NCI-H2171 (cell line): ENCODE measurements around the gene P2RX4.
A peak's percentile ranks its signal among the peaks of the same experiment; 100 is the strongest.
"Not testable (repeated sequence)": the region's sequence is repeated elsewhere in the genome, so short reads cannot be mapped to it uniquely, and the experiment has no call there.

Source experiments
- DNase-seq: peaks from one replicate; lab custom pipeline; 2025; lab: John Stamatoyannopoulos, UW

P2RX4 gene

DNA sequence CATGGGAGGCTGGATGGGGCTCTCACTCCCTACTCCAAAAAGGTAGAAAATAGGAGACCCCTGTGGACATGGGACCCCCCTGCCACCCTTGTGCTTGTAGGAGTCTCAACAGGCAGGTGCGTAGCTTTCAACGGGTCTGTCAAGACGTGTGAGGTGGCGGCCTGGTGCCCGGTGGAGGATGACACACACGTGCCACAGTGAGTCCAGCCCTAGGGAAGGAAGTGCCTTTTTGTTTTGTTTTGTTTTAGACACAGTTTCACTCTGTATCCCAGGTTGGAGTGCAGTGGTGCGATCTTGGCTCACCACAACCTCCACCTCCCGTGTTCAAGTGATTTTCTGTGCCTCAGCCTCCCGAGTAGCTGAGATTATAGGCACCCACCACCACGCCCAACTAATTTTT, 12.9 kb downstream of the P2RX4 start:
- DNase-seq, result no peak

GRCh38 chr12:121223292-121224285, 13.7 kb downstream of the P2RX4 start:
- DNase-seq, result no peak

DNA sequence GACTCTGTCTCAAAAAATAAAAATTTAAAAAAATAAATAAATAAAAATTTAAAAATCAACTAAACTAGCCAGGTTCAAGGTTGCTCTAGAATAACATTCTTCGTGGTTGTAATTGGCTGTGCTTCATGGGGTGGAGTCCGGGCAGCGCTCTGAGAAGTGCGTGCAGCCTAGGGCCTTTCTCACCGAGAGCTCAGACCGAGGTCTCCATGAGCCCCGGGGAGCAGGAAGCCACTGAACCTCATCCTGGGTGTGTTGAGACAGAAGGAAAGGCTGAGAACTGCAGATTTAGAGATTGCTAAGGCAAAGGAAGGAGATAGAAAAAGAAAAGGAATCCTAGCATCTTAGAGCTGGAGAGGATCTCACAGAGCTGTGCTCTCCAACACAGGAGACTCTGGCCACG, 14.7 kb downstream of the P2RX4 start:
- no peak for DNase-seq

GRCh38 chr12:121226399-121226798, 16.5 kb downstream of the P2RX4 start:
- no peak for DNase-seq

DNA sequence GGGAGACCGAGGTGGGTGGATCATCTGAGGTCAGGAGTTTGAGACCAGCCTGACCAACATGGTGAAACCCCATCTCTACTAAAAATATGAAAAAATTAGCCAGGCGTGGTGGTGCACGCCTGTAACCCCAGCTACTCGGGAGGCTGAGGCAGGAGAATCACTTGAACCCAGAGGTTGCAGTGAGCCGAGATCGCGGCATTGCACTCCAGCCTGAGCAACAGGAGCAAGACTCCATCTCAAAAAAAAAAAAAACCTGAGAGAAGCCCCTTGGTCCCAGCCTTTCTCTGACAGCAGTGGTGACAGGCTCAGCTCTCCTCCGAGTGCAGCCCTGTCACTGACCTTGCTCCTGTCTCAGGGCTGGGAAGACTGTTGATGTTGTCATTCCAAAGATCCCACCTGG, 16.9 kb downstream of the P2RX4 start:
- DNase-seq, result not testable (repeated sequence)

GRCh38 chr12:121227294-121227693, 17.4 kb downstream of the P2RX4 start:
- DNase-seq, result no peak

DNA sequence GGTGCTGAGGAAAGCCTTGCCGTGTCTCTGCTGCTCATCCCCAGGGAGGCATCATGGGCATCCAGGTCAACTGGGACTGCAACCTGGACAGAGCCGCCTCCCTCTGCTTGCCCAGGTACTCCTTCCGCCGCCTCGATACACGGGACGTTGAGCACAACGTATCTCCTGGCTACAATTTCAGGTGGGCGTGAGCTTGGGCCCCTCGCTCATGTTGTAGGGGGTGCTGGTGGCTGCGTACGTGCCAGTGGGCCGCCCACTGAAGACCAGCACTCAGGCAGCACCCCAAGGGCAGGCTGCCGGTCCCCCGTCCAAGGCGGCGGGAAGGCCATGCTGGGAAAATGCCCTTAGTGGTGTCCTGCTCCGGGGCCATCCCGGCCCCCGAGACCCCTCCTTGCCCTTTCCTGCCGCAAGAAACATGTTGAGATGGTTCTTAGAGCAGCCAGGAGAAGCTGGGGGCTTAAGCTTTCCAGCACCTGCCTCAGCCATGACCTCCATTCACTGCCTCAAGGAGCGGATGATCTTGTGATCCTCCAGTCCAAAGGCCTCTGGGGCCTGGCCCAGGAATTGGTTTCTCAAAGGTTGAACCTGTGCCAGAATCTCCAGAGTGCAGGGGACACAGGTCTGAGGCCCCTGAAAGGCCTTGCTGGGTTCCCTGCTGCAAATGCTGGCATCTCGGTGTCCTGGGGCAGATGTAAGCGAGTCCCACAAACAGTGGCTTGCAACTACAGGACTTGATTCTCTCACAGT, 19.2 kb downstream of the P2RX4 start:
- DNase-seq, result no peak

GRCh38 chr12:121229826-121230537, 20.1 kb downstream of the P2RX4 start:
- peak; percentile 42 for DNase-seq

GRCh38 chr12:121230538-121230907, 20.6 kb downstream of the P2RX4 start:
- no peak for DNase-seq

- DNase-seq, result no peak
These were observed 22.2 kb downstream of the P2RX4 start for GRCh38 chr12:121232163-121232562.

- DNase-seq, result no peak
These were observed 23.2 kb downstream of the P2RX4 start for GRCh38 chr12:121232977-121233627.

DNA sequence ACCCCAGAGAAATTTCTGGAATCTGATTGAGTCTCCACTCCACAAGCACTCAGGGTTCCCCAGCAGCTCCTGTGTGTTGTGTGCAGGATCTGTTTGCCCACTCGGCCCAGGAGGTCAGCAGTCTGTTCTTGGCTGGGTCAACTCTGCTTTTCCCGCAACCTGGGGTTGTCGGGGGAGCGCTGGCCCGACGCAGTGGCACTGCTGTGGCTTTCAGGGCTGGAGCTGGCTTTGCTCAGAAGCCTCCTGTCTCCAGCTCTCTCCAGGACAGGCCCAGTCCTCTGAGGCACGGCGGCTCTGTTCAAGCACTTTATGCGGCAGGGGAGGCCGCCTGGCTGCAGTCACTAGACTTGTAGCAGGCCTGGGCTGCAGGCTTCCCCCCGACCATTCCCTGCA, 23.7 kb downstream of the P2RX4 start:
- no peak for DNase-seq

DNA sequence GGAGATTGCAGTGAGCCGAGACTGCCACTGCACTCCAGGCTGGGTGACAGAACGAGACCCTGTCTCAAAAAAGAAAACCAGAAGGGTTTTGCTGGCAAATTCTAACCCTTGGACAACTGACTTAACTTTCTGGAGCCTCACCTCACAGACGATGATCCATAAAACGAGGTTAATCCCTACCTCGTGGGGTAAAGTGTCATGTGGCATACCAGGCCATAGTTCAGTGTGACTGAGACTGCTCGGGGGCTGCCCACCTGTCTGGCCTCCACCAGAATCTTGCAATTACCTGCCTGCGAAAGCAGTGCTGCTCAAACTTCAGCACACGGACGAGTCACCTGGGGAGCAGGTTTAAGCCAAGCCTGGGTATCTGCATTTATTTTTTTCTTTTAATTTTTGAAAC, 26.8 kb downstream of the P2RX4 start:
- DNase-seq, result no peak

DNA sequence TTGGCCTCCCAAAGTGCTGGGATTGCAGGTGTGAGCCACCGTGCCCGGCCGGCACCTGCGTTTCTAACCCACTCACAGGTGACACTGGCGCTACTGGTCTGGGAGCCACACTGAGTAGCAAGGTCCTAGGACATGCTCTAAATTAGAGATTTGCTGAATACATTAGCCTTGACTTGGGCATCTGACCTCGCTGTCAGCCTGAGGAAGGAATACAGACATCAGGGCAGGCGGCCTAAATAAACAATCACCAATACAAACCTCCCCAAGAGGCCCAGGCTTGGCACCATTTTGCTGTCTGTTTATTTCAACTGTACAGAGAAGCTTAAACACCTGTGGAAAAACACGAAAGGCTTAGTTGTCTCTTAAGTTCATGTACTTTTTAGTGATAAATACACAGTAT, 27.5 kb downstream of the P2RX4 start:
- no peak for DNase-seq

DNA sequence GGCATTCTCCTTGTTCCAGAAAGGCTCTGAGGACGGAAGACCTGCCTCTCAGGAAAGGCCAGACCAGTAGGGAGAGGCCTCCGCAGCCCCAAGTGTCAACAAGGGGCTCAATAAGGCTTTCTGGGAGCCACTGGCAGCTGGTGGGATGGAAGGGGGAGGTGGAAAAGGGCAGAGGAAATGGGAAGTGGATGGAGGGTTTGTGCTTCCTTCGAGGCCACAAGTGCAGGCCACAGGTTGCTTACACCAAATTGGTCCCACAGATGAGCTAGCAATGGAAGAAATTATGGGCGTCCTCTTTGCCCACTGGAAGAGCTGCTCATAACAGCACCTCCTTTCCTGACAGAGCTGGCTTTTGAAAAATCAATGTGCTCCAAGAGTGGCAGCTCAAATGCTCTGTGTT, 28.2 kb downstream of the P2RX4 start:
- no peak for DNase-seq

GRCh38 chr12:121238604-121239350, 28.8 kb downstream of the P2RX4 start:
- no peak for DNase-seq

GRCh38 chr12:121239351-121240061, 29.6 kb downstream of the P2RX4 start:
- DNase-seq, result no peak

- no peak for DNase-seq
These were observed 30.1 kb downstream of the P2RX4 start for GRCh38 chr12:121240062-121240420.

- DNase-seq, result no peak
These were observed 30.7 kb downstream of the P2RX4 start for GRCh38 chr12:121240484-121241101.
